Neural progenitor cell (in vitro differentiated cells): Measurements from ENCODE around the gene SLC25A19. TPM values are rescaled to one million over a fixed set of nuclear protein-coding genes. Genes with fewer than 3 reads are reported as not detected.

Source experiments
- DNase-seq: peaks from one replicate; pipeline ENCODE4 v3.0.0-alpha.2; 2016; ENCODE audit warnings: low spot score
- H2AFZ ChIP-seq: fragments of 200-600 bp; sonication (generic); replicated peaks from 2 replicates; pipeline ENCODE4 v1.6.1; 2016; ENCODE audit warnings: antibody characterized with exemption
- H3F3A ChIP-seq: fragments of 200-600 bp; sonication (generic); 2 replicates; pipeline ENCODE4 v1.6.1; 2016; ENCODE audit warnings: antibody characterized with exemption, low read depth
- H3K27ac ChIP-seq: fragments of 200-600 bp; sonication (generic); 2 replicates; pipeline ENCODE4 v1.5.1; 2016; ENCODE audit warnings: mild to moderate bottlenecking
- H3K27me3 ChIP-seq: fragments of 200-600 bp; sonication (generic); 2 replicates; pipeline ENCODE4 v1.6.1; 2016; ENCODE audit warnings: mild to moderate bottlenecking, moderate library complexity
- H3K36me3 ChIP-seq: fragments of 200-600 bp; sonication (generic); 2 replicates; pipeline ENCODE4 v1.5.1; 2016
- H3K4me1 ChIP-seq: fragments of 200-600 bp; sonication (generic); 2 replicates; pipeline ENCODE4 v1.6.1; 2016; ENCODE audit warnings: mixed run types
- H3K4me2 ChIP-seq: fragments of 200-600 bp; sonication (generic); 2 replicates; pipeline ENCODE4 v1.6.1; 2016
- H3K4me3 ChIP-seq: fragments of 200-600 bp; sonication (generic); 2 replicates; pipeline ENCODE4 v1.5.1; 2016
- H3K79me2 ChIP-seq: fragments of 200-600 bp; sonication (generic); 2 replicates; pipeline ENCODE4 v1.6.1; 2016; ENCODE audit warnings: low read depth
- H3K9ac ChIP-seq: fragments of 200-600 bp; sonication (generic); 2 replicates; pipeline ENCODE4 v1.6.1; 2016
- H3K9me3 ChIP-seq: fragments of 200-600 bp; sonication (generic); 2 replicates; pipeline ENCODE4 v1.5.1; 2016; ENCODE audit warnings: low read depth
- H4K20me1 ChIP-seq: fragments of 200-600 bp; sonication (generic); 2 replicates; pipeline ENCODE4 v1.6.1; 2016; ENCODE audit warnings: low read depth
- H3K27ac Mint-ChIP-seq: 3 replicates; pipeline ENCODE4 v1.8.0; 2021; ENCODE audit warnings: mixed read lengths
- H3K27me3 Mint-ChIP-seq: 2 replicates; pipeline ENCODE4 v1.8.0; 2022; ENCODE audit warnings: low read depth, mild to moderate bottlenecking, inconsistent platforms, moderate library complexity, mixed read lengths; ENCODE audit not compliant: insufficient read depth
- H3K36me3 Mint-ChIP-seq: 3 replicates; pipeline ENCODE4 v1.8.0; 2021; ENCODE audit warnings: mixed read lengths
- H3K4me1 Mint-ChIP-seq: 3 replicates; pipeline ENCODE4 v1.8.0; 2021; ENCODE audit warnings: mixed read lengths
- H3K4me3 Mint-ChIP-seq: 3 replicates; pipeline ENCODE4 v1.8.0; 2021; ENCODE audit warnings: mild to moderate bottlenecking, moderate library complexity, mixed read lengths
- H3K9me3 Mint-ChIP-seq: 3 replicates; pipeline ENCODE4 v1.8.0; 2020; ENCODE audit warnings: mixed read lengths
- EZH2 ChIP-seq: fragments of 200-600 bp; sonication (generic); IDR thresholded peaks from 2 replicates; pipeline ENCODE4 v1.6.1; 2017; ENCODE audit warnings: antibody characterized with exemption, mild to moderate bottlenecking, moderate library complexity
- EZH2phosphoT487 ChIP-seq: fragments of 200-600 bp; sonication (generic); IDR thresholded peaks from 2 replicates; pipeline ENCODE4 v1.6.1; 2017; ENCODE audit warnings: antibody characterized with exemption
- total RNA-seq: library from RNA; depleted of rRNA; stranded (reverse); fragments of >200 nt; gene quantifications from 2 replicates; pipeline ENCODE4 v1.2.3, GENCODE V29; 2015; ENCODE audit warnings: low replicate concordance
- TF ChIP-seq, protein P1 (sequence below): fragments of 200-600 bp; sonication (generic); IDR thresholded peaks from 2 replicates; pipeline ENCODE4 v1.5.1; 2017; ENCODE audit warnings: antibody characterized with exemption, mild to moderate bottlenecking

SLC25A19 gene
- total RNA-seq, 1 donor from 2014 or later, result 5.2 TPM

DNA sequence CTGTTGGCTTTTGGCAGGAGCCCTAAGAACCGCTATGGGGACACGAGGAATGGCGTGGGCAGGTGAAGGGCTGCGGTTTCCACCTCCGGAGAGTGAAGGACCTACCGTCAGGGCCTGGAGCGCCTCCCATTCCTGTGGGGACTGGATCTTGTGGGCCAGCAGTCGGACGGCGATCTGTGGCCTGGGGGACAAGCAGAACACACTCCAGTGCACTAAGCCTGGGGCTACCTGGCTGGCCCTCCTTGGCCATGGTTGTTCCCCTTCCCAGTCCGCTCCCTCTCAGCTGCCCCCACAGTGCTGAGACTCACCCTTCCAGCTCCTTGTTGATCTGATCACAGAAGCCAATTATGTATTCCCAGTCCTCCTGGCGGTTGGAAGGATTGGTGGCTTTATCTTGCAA is 42.8 kb downstream of the SLC25A19 start:
- Histone ChIP-seq H3K9ac (no peak overlapping the region), H3K79me2 (peaks cover 23% of the 10 kb centered on the region), H2AFZ (no peak overlapping the region), H3K36me3 (no peaks in the 10 kb centered on the region), H3K4me2 (no peak overlapping the region), H3F3A (peaks cover 3% of the 10 kb centered on the region), H3K4me1 (no peaks in the 10 kb centered on the region), H3K27ac (no peak overlapping the region), H4K20me1 (peaks cover 24% of the 10 kb centered on the region), H3K9me3 (no peaks in the 10 kb centered on the region), H3K4me3 (no peak overlapping the region), H3K27me3 (no peaks in the 10 kb centered on the region)
- Mint-ChIP-seq H3K9me3 (no peaks in the 10 kb centered on the region), H3K4me3 (no peak overlapping the region), H3K4me1 (peaks cover 6% of the 10 kb centered on the region), H3K36me3 (peaks cover 14% of the 10 kb centered on the region), H3K27ac (no peak overlapping the region), H3K27me3 (peaks cover 2% of the 10 kb centered on the region)
- TF ChIP-seq EZH2 (no peak), EZH2phosphoT487 (no peak)
- TF ChIP-seq, protein P1, sequence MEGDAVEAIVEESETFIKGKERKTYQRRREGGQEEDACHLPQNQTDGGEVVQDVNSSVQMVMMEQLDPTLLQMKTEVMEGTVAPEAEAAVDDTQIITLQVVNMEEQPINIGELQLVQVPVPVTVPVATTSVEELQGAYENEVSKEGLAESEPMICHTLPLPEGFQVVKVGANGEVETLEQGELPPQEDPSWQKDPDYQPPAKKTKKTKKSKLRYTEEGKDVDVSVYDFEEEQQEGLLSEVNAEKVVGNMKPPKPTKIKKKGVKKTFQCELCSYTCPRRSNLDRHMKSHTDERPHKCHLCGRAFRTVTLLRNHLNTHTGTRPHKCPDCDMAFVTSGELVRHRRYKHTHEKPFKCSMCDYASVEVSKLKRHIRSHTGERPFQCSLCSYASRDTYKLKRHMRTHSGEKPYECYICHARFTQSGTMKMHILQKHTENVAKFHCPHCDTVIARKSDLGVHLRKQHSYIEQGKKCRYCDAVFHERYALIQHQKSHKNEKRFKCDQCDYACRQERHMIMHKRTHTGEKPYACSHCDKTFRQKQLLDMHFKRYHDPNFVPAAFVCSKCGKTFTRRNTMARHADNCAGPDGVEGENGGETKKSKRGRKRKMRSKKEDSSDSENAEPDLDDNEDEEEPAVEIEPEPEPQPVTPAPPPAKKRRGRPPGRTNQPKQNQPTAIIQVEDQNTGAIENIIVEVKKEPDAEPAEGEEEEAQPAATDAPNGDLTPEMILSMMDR, result no peak
- no peak for DNase-seq

DNA sequence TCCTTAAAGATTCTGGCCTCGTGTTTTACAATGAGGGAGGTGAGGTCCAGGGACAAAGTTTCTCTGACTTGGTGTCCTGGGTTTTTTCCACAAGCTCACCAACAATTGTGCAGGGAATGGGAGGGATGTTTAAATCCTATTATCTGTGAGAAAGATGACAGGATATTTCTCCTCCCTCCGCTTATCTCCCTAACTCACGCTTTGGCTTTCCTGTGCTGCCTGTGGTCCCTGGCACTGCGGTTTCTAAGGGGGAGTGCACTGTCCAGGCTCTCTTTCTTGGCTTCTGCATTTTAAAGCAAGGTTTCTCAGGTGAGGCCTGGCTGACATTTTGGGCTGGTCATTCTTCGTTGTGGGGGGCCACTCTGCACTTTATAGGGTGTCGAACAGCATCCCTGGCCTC is 44.2 kb downstream of the SLC25A19 start:
- H3K4me3 Mint-ChIP-seq, result no peak overlapping the region
- Histone ChIP-seq H4K20me1 (peaks cover 15% of the 10 kb centered on the region), H3K36me3 (no peaks in the 10 kb centered on the region)

DNA sequence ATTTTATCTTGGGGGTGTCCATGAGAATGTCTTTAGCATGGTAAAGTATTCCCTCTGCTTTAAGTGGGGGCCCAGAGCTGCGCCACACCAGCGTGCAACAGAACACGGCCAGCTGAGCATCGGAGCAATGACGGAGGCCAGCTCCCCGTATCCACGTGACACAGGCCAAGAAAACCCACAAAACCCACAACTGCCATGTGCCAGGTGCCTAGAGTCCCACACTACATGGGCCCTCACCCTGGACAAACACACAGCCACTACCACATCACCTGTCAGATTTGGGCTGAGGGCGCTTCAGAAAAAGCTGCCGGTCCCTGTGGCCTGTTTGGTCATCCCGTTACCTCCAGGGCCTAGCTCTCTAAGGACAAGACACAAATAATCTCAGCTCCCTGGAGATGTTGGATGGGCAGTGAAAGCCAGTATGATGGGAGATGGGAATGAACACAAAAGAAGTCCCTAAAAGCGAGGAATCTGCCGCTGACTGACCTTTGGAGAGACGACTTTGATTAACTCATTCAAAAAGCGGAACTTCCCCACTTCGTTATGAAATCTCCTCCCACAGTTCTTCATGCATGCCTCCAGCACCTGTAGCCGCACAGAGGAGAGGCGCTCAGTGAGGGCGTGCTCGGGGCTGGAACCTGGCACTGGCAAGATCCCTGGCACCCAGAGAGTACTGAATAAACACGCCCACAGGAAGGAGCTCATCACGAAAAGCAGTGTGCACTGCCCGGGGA is 44.9 kb downstream of the SLC25A19 start:
- H3K27ac Mint-ChIP-seq, result no peak overlapping the region
- peaks cover 14% of the 10 kb centered on the region for H3K36me3 Mint-ChIP-seq
- Histone ChIP-seq H3K27ac (no peak overlapping the region), H3K27me3 (no peaks in the 10 kb centered on the region), H3K4me1 (no peaks in the 10 kb centered on the region), H3K4me3 (no peak overlapping the region), H3K9ac (no peak overlapping the region), H4K20me1 (peaks cover 9% of the 10 kb centered on the region), H2AFZ (no peak overlapping the region), H3K4me2 (no peak overlapping the region), H3K9me3 (no peaks in the 10 kb centered on the region), H3K79me2 (peaks cover 12% of the 10 kb centered on the region), H3K36me3 (no peaks in the 10 kb centered on the region), H3F3A (peaks cover 22% of the 10 kb centered on the region)
- no peaks in the 10 kb centered on the region for H3K9me3 Mint-ChIP-seq
- peaks cover 8% of the 10 kb centered on the region for H3K27me3 Mint-ChIP-seq
- no peak for DNase-seq
- no peak overlapping the region for H3K4me3 Mint-ChIP-seq
- TF ChIP-seq EZH2, result no peak
- no peak for TF ChIP-seq EZH2phosphoT487
- TF ChIP-seq, protein P1, result no peak
- no peaks in the 10 kb centered on the region for H3K4me1 Mint-ChIP-seq

More for the DNA sequence above, 44.2 kb downstream of the SLC25A19 start:
- Mint-ChIP-seq H3K36me3 (peaks cover 14% of the 10 kb centered on the region), H3K4me1 (peaks cover 3% of the 10 kb centered on the region), H3K27me3 (peaks cover 8% of the 10 kb centered on the region), H3K9me3 (no peaks in the 10 kb centered on the region), H3K27ac (no peak overlapping the region)
- Histone ChIP-seq H3K79me2 (peaks cover 16% of the 10 kb centered on the region), H3K4me2 (no peak overlapping the region), H3K27ac (no peak overlapping the region), H2AFZ (no peak overlapping the region), H3K27me3 (no peaks in the 10 kb centered on the region), H3F3A (peaks cover 17% of the 10 kb centered on the region), H3K9ac (no peak overlapping the region), H3K4me3 (no peak overlapping the region), H3K9me3 (no peaks in the 10 kb centered on the region), H3K4me1 (no peaks in the 10 kb centered on the region)
- no peak for DNase-seq
- TF ChIP-seq EZH2phosphoT487 (no peak), EZH2 (no peak)
- TF ChIP-seq, protein P1, result no peak
